HEK293 (cell line): ENCODE data around the gene CORT.

ENCODE experiments used
- CTCF ChIA-PET: fragments of 350-600 bp; formaldehyde crosslinking; extraction: SDS; loops from one replicate; lab custom pipeline; 2021; ENCODE audit warnings: antibody characterized with exemption; lab: Yijun Ruan, JAX
- POLR2A ChIA-PET: fragments of 300-600 bp; formaldehyde crosslinking; extraction: SDS; loops from one replicate; lab custom pipeline; 2020; ENCODE audit warnings: antibody characterized with exemption, inconsistent platforms; lab: Yijun Ruan, JAX
- H3K27ac ChIP-seq: fragments of 200-500 bp; sonication (Bioruptor generic); 2 replicates; pipeline ENCODE4 v1.5.1; 2014; ENCODE audit warnings: low read depth, low read length, control low read depth, inconsistent platforms; ENCODE audit errors: extremely low read depth
- H3K36me3 ChIP-seq, 2 experiments: fragments of 200-500 bp in 1 of 2; sonication (Bioruptor generic) in 1 of 2; 1 replicate in 1 of 2; 2 replicates in 1 of 2; pipeline ENCODE4 v1.5.1; 2014 to 2017; ENCODE audit warnings: inconsistent platforms in 2 of 2, low read length in 2 of 2; ENCODE audit not compliant: control insufficient read depth in 2 of 2, insufficient read depth in 1 of 2
- H3K4me1 ChIP-seq: fragments of 200-500 bp; sonication (Bioruptor generic); 2 replicates; pipeline ENCODE4 v1.5.1; 2014; ENCODE audit warnings: mild to moderate bottlenecking, low read length, inconsistent platforms; ENCODE audit not compliant: control insufficient read depth, insufficient read depth
- H3K4me3 ChIP-seq: 2 replicates; pipeline ENCODE4 v1.5.1; 2011; ENCODE audit warnings: low read depth, mild to moderate bottlenecking, control low read depth, low read length, moderate library complexity
- H3K9me3 ChIP-seq: fragments of 200-500 bp; sonication (Bioruptor generic); 2 replicates; pipeline ENCODE4 v1.5.1; 2014; ENCODE audit warnings: low read depth, low read length, inconsistent platforms; ENCODE audit not compliant: control insufficient read depth, insufficient read depth
- GLI4 ChIP-seq: fragments of 450-650 bp; formaldehyde crosslinking; IDR thresholded peaks from 2 replicates; pipeline ENCODE4 v1.5.1; 2016; ENCODE audit warnings: missing biosample characterization, missing genetic modification characterization
- ZBTB10 ChIP-seq: fragments of 450-650 bp; formaldehyde crosslinking; IDR thresholded peaks from 2 replicates; pipeline ENCODE4 v1.5.1; 2016; ENCODE audit warnings: missing biosample characterization, missing genetic modification characterization
- ZEB2 ChIP-seq: fragments of 450-650 bp; formaldehyde crosslinking; IDR thresholded peaks from 2 replicates; pipeline ENCODE4 v1.5.1; 2016; ENCODE audit warnings: missing biosample characterization, missing genetic modification characterization
- ZNF146 ChIP-seq: fragments of 450-650 bp; formaldehyde crosslinking; IDR thresholded peaks from 2 replicates; pipeline ENCODE4 v1.5.1; 2016; ENCODE audit warnings: missing biosample characterization, missing genetic modification characterization
- ZNF16 ChIP-seq: fragments of 450-650 bp; formaldehyde crosslinking; IDR thresholded peaks from 2 replicates; pipeline ENCODE4 v1.5.1; 2016; ENCODE audit warnings: low read depth, missing biosample characterization, missing genetic modification characterization
- ZNF175 ChIP-seq: fragments of 450-650 bp; formaldehyde crosslinking; IDR thresholded peaks from 2 replicates; pipeline ENCODE4 v1.5.1; 2016; ENCODE audit warnings: missing biosample characterization, missing genetic modification characterization
- ZNF354C ChIP-seq: fragments of 450-650 bp; formaldehyde crosslinking; IDR thresholded peaks from 2 replicates; pipeline ENCODE4 v1.5.1; 2016; ENCODE audit warnings: missing biosample characterization, missing genetic modification characterization, low read depth, borderline replicate concordance
- ZNF530 ChIP-seq: fragments of 450-650 bp; formaldehyde crosslinking; IDR thresholded peaks from 2 replicates; pipeline ENCODE4 v1.5.1; 2016; ENCODE audit warnings: low read depth, missing biosample characterization, missing genetic modification characterization
- ZNF549 ChIP-seq: fragments of 450-650 bp; IDR thresholded peaks from 2 replicates; pipeline ENCODE4 v1.5.1; 2018; ENCODE audit warnings: missing biosample characterization, missing genetic modification characterization, mild to moderate bottlenecking, inconsistent platforms, moderate library complexity
- ZNF585B ChIP-seq: fragments of 450-650 bp; formaldehyde crosslinking; IDR thresholded peaks from 2 replicates; pipeline ENCODE4 v1.5.1; 2016; ENCODE audit warnings: missing biosample characterization, missing genetic modification characterization
- ZNF768 ChIP-seq: fragments of 450-650 bp; formaldehyde crosslinking; IDR thresholded peaks from 2 replicates; pipeline ENCODE4 v1.5.1; 2018; ENCODE audit warnings: missing biosample characterization, mild to moderate bottlenecking, missing genetic modification characterization
- ZSCAN16 ChIP-seq: fragments of 450-650 bp; formaldehyde crosslinking; IDR thresholded peaks from 2 replicates; pipeline ENCODE4 v1.5.1; 2016; ENCODE audit warnings: missing biosample characterization, missing genetic modification characterization
- TF ChIP-seq, protein P1 (sequence below): fragments of 450-650 bp; formaldehyde crosslinking; IDR thresholded peaks from 2 replicates; pipeline ENCODE4 v1.5.1; 2016; ENCODE audit warnings: missing biosample characterization, missing genetic modification characterization
- TF ChIP-seq, protein P2 (sequence below): fragments of 450-650 bp; formaldehyde crosslinking; IDR thresholded peaks from 2 replicates; pipeline ENCODE4 v1.5.1; 2016; ENCODE audit warnings: missing biosample characterization, missing genetic modification characterization
- TF ChIP-seq, protein P3 (sequence below): fragments of 450-650 bp; formaldehyde crosslinking; IDR thresholded peaks from 2 replicates; pipeline ENCODE4 v1.5.1; 2016; ENCODE audit warnings: missing biosample characterization, missing genetic modification characterization

The CORT gene

DNA sequence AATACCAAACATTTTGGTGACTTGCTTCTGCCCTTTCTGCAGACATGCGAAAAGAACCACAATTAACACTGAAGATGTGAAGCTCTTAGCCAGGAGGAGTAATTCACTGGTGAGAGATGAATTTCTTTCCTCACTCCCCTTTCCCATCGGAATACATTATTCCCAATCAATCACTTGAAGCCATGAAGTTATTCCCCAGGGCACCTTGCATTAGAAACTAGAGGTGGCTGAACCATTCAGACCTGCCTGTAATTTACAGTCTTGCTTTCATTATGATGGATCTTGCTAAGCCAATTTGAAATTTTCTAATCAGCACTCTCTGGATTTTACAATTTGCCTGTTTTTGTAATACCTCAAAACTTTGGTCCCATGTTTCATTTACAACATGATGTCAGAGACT is 9.5 kb upstream of the CORT start:
- TF ChIP-seq ZNF175 (no peak), ZNF354C (tag by site-specific recombination) (no peak)
- H3K9me3 ChIP-seq, result no peaks in the 10 kb centered on the region
- no peaks in the 10 kb centered on the region for H3K4me1 ChIP-seq
- H3K27ac ChIP-seq, result no peak overlapping the region
- CTCF ChIA-PET, result no interaction called here
- POLR2A ChIA-PET, result no interaction called here
- no peak overlapping the region for H3K4me3 ChIP-seq
- peaks cover 4 to 33% of the 10 kb centered on the region in 2 experiments; a peak in 2 of 3 replicates for H3K36me3 ChIP-seq

DNA sequence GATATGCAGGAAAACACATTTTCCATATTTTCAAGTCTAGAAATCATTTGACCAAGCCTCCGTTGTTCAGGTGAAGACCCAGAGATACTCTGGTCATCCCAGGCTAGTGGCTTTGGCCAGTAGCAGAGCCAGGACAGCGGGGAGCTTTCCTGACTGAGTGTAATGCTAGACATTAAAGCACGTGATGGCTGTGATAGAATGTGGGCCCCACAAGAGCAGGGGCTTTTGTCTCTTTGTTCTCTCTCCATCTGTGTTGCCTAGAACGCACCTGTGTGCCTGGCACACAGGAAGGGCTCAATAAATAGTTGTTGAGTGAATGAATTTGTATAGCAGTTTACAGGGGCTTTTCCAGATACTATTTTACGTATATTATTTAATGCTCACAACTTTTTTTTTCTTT is 9.0 kb upstream of the CORT start:
- POLR2A ChIA-PET, result no interaction called here
- Histone ChIP-seq H3K36me3 (peaks cover 4 to 34% of the 10 kb centered on the region in 2 experiments; a peak in 2 of 3 replicates), H3K27ac (no peak overlapping the region), H3K9me3 (no peaks in the 10 kb centered on the region), H3K4me3 (no peak overlapping the region), H3K4me1 (no peaks in the 10 kb centered on the region)
- CTCF ChIA-PET, result no interaction called here
- TF ChIP-seq ZNF768 (tag by site-specific recombination), result no peak
- TF ChIP-seq, protein P1, sequence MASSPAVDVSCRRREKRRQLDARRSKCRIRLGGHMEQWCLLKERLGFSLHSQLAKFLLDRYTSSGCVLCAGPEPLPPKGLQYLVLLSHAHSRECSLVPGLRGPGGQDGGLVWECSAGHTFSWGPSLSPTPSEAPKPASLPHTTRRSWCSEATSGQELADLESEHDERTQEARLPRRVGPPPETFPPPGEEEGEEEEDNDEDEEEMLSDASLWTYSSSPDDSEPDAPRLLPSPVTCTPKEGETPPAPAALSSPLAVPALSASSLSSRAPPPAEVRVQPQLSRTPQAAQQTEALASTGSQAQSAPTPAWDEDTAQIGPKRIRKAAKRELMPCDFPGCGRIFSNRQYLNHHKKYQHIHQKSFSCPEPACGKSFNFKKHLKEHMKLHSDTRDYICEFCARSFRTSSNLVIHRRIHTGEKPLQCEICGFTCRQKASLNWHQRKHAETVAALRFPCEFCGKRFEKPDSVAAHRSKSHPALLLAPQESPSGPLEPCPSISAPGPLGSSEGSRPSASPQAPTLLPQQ (tag by site-specific recombination), result peak; percentile 54; the same call in 1 of the 2 replicates

DNA sequence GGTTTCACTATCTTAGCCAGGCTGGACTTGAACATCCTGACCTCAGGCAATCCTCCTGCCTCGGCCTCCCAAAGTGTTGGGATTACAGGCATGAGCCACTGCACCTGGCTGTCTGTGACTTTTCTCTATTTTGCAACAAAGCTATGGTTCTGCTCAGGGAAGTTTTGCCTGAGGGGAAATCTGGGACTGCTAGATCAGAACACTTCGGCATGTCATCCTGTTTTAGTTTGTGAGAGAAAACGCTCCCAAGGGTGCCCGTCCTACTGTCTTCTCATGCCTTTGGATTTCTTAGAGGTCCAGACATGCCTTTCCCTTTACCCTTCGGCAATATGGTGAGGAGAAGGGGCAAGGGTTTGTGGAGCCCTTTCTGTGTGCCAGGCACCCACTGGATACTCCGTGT is 5.6 kb upstream of the CORT start:
- CTCF ChIA-PET, result interaction anchor here (0.6 to 1.2 kb wide), 3 partner anchors 13 to 50 kb away, joined by 3 to 4 read pairs (median 3); no protein-coding TSS in a partner anchor
- H3K4me3 ChIP-seq, result no peak overlapping the region
- H3K4me1 ChIP-seq, result no peaks in the 10 kb centered on the region
- POLR2A ChIA-PET, result interaction anchor here (0.7 kb wide), 1 partner anchor 8 kb away, joined by 5 read pairs; no protein-coding TSS in a partner anchor
- TF ChIP-seq, protein P2, sequence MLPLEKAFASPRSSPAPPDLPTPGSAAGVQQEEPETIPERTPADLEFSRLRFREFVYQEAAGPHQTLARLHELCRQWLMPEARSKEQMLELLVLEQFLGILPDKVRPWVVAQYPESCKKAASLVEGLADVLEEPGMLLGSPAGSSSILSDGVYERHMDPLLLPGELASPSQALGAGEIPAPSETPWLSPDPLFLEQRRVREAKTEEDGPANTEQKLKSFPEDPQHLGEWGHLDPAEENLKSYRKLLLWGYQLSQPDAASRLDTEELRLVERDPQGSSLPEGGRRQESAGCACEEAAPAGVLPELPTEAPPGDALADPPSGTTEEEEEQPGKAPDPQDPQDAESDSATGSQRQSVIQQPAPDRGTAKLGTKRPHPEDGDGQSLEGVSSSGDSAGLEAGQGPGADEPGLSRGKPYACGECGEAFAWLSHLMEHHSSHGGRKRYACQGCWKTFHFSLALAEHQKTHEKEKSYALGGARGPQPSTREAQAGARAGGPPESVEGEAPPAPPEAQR (tag by site-specific recombination), result no peak
- TF ChIP-seq ZBTB10 (no peak), ZNF530 (tag by site-specific recombination) (no peak), ZNF16 (tag by site-specific recombination) (no peak), ZNF146 (tag by site-specific recombination) (no peak), ZNF549 (no peak), GLI4 (tag by site-specific recombination) (no peak), ZEB2 (tag by site-specific recombination) (no peak), ZSCAN16 (tag by site-specific recombination) (no peak), ZNF585B (tag by site-specific recombination) (no peak)
- TF ChIP-seq, protein P3, sequence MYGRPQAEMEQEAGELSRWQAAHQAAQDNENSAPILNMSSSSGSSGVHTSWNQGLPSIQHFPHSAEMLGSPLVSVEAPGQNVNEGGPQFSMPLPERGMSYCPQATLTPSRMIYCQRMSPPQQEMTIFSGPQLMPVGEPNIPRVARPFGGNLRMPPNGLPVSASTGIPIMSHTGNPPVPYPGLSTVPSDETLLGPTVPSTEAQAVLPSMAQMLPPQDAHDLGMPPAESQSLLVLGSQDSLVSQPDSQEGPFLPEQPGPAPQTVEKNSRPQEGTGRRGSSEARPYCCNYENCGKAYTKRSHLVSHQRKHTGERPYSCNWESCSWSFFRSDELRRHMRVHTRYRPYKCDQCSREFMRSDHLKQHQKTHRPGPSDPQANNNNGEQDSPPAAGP (tag by site-specific recombination), result no peak
- no peak overlapping the region for H3K27ac ChIP-seq
- no peaks in the 10 kb centered on the region for H3K9me3 ChIP-seq
- H3K36me3 ChIP-seq, result peaks cover 4 to 48% of the 10 kb centered on the region in 2 experiments; a peak in 2 of 3 replicates
